SK-N-SH treated with all-trans-retinoic acid at 6 μM for 48 hours (cell line): ENCODE data around the gene DNAH5.
A peak's percentile ranks its signal among the peaks of the same experiment; 100 is the strongest.

Experiments used
- ATAC-seq: fragments of 200-7000 bp; cut with Tn5 transposase; 3 replicates; pipeline ENCODE4 v1.9.1; 2020; ENCODE audit warnings: mild to moderate bottlenecking, moderate library complexity
- ARNTL ChIP-seq: fragments of 450-650 bp; formaldehyde crosslinking; IDR thresholded peaks from 2 replicates; pipeline ENCODE4 v1.5.0; 2020; ENCODE audit warnings: low read depth, mild to moderate bottlenecking, moderate library complexity, borderline replicate concordance
- BACH2 ChIP-seq: fragments of 250-450 bp; sonication (Bioruptor Pico); IDR thresholded peaks from 2 replicates; pipeline ENCODE4 v1.9.0; 2021; ENCODE audit warnings: mild to moderate bottlenecking, borderline replicate concordance
- CSDC2 ChIP-seq: fragments of 250-450 bp; sonication (Bioruptor Pico); IDR thresholded peaks from 2 replicates; pipeline ENCODE4 v1.5.0; 2020; ENCODE audit warnings: mild to moderate bottlenecking, moderate library complexity
- CSRNP3 ChIP-seq: fragments of 250-450 bp; sonication (Bioruptor Pico); IDR thresholded peaks from 2 replicates; pipeline ENCODE4 v1.5.1; 2021; ENCODE audit warnings: mild to moderate bottlenecking, moderate library complexity
- ESRRG ChIP-seq: fragments of 250-450 bp; sonication (Bioruptor Pico); IDR thresholded peaks from 2 replicates; pipeline ENCODE4 v1.6.1; 2021; ENCODE audit warnings: mild to moderate bottlenecking
- GLIS3 ChIP-seq: fragments of 250-450 bp; sonication (Bioruptor Pico); IDR thresholded peaks from 2 replicates; pipeline ENCODE4 v1.5.0; 2020; ENCODE audit warnings: mild to moderate bottlenecking, moderate library complexity
- ISL1 ChIP-seq: fragments of 250-450 bp; sonication (Bioruptor Pico); IDR thresholded peaks from 2 replicates; pipeline ENCODE4 v2.1.2; 2022; ENCODE audit warnings: mild to moderate bottlenecking, moderate library complexity
- PATZ1 ChIP-seq: fragments of 250-450 bp; sonication (Bioruptor Pico); IDR thresholded peaks from 2 replicates; pipeline ENCODE4 v1.8.0; 2020; ENCODE audit warnings: mild to moderate bottlenecking, moderate library complexity, borderline replicate concordance
- POU6F1 ChIP-seq: fragments of 250-450 bp; sonication (Bioruptor Pico); IDR thresholded peaks from 2 replicates; pipeline ENCODE4 v1.8.0; 2021; ENCODE audit warnings: low read depth, mild to moderate bottlenecking, moderate library complexity, borderline replicate concordance
- RARB ChIP-seq: fragments of 250-450 bp; sonication (Bioruptor Pico); IDR thresholded peaks from 2 replicates; pipeline ENCODE4 v1.8.0; 2021; ENCODE audit warnings: mild to moderate bottlenecking, moderate library complexity
- SNAI2 ChIP-seq: fragments of 250-450 bp; sonication (Bioruptor Pico); IDR thresholded peaks from 2 replicates; pipeline ENCODE4 v1.5.0; 2020; ENCODE audit warnings: mild to moderate bottlenecking, moderate library complexity
- TCF4 ChIP-seq: fragments of 250-450 bp; sonication (Bioruptor Pico); IDR thresholded peaks from 2 replicates; pipeline ENCODE4 v1.8.0; 2021; ENCODE audit warnings: mild to moderate bottlenecking, moderate library complexity, borderline replicate concordance
- TOX ChIP-seq: fragments of 250-450 bp; sonication (Bioruptor Pico); IDR thresholded peaks from 2 replicates; pipeline ENCODE4 v1.8.0; 2021; ENCODE audit warnings: mild to moderate bottlenecking, moderate library complexity, borderline replicate concordance
- TSHZ2 ChIP-seq: fragments of 250-450 bp; sonication (Bioruptor Pico); IDR thresholded peaks from 2 replicates; pipeline ENCODE4 v1.5.0; 2020; ENCODE audit warnings: mild to moderate bottlenecking, moderate library complexity
- ZC3H10 ChIP-seq: fragments of 250-450 bp; sonication (Bioruptor Pico); IDR thresholded peaks from 2 replicates; pipeline ENCODE4 v1.5.1; 2021; ENCODE audit warnings: mild to moderate bottlenecking, moderate library complexity
- ZNF70 ChIP-seq: fragments of 450-650 bp; formaldehyde crosslinking; IDR thresholded peaks from 2 replicates; pipeline ENCODE4 v1.5.0; 2020; ENCODE audit warnings: mild to moderate bottlenecking, moderate library complexity
- ZNF8 ChIP-seq: fragments of 450-650 bp; formaldehyde crosslinking; IDR thresholded peaks from 2 replicates; pipeline ENCODE4 v1.5.0; 2020; ENCODE audit warnings: mild to moderate bottlenecking, moderate library complexity
- TF ChIP-seq, protein P1 (sequence below): fragments of 250-450 bp; sonication (Bioruptor Pico); IDR thresholded peaks from 2 replicates; pipeline ENCODE4 v1.5.1; 2020; ENCODE audit warnings: low read depth, mild to moderate bottlenecking, moderate library complexity

DNAH5 gene

DNA sequence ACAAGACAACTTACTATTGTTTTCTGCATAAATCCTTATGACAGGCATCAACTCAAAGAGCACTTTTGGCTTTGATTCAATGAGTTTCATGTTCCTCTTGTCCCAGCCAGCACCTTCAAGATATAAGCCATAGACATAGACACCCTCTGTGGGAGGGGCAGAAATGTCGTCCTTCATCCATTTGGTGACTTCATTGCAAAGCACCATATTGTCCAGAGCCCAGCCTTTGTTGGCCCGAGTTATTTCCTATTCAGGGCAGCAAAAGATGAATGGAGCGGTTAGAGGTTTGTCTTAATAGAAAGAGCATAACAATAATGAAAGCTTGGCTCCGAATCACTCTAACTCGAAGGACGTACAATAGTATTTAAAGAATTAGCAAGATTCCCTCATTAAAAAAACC is 243.9 kb downstream of the DNAH5 start:
- no peak for TF ChIP-seq ZNF8 (CRISPR knock-in tag)
- TF ChIP-seq ESRRG (CRISPR knock-in tag), result no peak
- TF ChIP-seq, protein P1, sequence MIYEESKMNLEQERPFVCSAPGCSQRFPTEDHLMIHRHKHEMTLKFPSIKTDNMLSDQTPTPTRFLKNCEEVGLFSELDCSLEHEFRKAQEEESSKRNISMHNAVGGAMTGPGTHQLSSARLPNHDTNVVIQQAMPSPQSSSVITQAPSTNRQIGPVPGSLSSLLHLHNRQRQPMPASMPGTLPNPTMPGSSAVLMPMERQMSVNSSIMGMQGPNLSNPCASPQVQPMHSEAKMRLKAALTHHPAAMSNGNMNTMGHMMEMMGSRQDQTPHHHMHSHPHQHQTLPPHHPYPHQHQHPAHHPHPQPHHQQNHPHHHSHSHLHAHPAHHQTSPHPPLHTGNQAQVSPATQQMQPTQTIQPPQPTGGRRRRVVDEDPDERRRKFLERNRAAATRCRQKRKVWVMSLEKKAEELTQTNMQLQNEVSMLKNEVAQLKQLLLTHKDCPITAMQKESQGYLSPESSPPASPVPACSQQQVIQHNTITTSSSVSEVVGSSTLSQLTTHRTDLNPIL (CRISPR knock-in tag), result no peak
- TF ChIP-seq ZC3H10 (CRISPR knock-in tag), result no peak
- no peak for TF ChIP-seq SNAI2 (CRISPR knock-in tag)
- no peak for TF ChIP-seq RARB (CRISPR knock-in tag)
- TF ChIP-seq GLIS3 (CRISPR knock-in tag), result no peak
- no peak for TF ChIP-seq BACH2 (CRISPR knock-in tag)
- TF ChIP-seq PATZ1 (CRISPR knock-in tag), result no peak
- no peak for TF ChIP-seq ZNF70 (CRISPR knock-in tag)
- TF ChIP-seq ISL1, result no peak
- TF ChIP-seq ARNTL (CRISPR knock-in tag), result no peak
- no peak for TF ChIP-seq TCF4 (CRISPR knock-in tag)
- no peak for TF ChIP-seq CSDC2 (CRISPR knock-in tag)
- TF ChIP-seq CSRNP3 (CRISPR knock-in tag), result no peak
- TF ChIP-seq TOX (CRISPR knock-in tag), result no peak
- TF ChIP-seq, all 23 proteins: peak for 0
- no peak for ATAC-seq

DNA sequence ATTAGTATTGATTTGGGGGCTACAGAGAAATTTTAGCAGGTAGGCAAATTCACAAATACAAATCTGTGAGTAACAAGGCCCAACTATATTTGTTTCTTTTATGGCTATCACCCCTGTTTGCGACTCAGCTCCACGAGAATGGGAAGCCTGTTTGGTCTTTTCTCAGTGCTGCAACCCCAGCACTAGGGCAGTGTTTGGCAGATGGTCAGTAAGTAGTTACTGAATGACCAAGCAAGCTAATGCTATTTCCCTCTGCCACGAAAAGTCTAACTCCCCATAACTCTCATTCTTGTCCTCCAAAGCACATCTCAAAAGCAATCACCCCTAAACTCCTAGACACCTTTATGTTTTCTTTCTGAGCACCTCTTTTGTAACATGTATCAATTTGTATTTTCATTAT is 245.6 kb downstream of the DNAH5 start:
- no peak for TF ChIP-seq TCF4 (CRISPR knock-in tag)
- no peak for TF ChIP-seq PATZ1 (CRISPR knock-in tag)
- no peak for TF ChIP-seq SNAI2 (CRISPR knock-in tag)
- TF ChIP-seq ESRRG (CRISPR knock-in tag), result no peak
- TF ChIP-seq, all 23 proteins: peak for 0
- no peak for ATAC-seq

DNA sequence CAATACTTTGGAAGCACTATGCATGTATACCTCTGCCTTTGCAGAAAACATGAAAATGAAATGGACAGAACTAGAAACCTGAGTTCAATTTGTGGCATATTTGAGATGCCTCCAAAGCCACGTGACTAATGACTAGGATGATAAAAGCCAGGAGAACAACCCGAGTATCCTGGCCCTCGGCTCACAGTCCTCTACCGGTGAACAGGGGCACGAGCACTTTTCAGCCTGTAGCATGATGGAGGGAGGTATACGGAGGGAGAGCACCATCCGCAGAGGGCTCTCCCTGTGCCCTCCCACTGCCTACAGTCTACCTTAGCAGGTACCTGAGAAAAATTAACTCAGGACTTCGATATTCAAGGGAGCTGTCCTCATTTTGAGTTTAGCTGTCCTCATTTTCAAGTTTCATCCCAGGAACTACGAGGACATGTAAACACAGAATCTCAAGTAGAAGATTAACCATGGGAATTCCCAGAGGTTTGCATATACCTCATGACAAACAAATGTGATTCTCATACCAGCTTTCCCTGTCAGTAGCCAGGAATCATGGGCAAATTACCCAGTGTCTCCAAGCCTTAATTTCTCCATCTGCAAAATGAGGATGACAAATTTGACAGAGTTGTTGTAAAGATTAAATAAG is 249.3 kb downstream of the DNAH5 start:
- TF ChIP-seq, protein P1 (CRISPR knock-in tag), result no peak
- no peak for TF ChIP-seq RARB (CRISPR knock-in tag)
- no peak for TF ChIP-seq TOX (CRISPR knock-in tag)
- TF ChIP-seq ISL1, result no peak
- ATAC-seq, result peak; percentile 89

GRCh38 chr5:13692172-13692571 is 252.3 kb downstream of the DNAH5 start:
- ATAC-seq, result no peak
- TF ChIP-seq, protein P1 (CRISPR knock-in tag), result no peak
- TF ChIP-seq TSHZ2 (CRISPR knock-in tag) (no peak), TCF4 (CRISPR knock-in tag) (no peak), RARB (CRISPR knock-in tag) (no peak), ZNF8 (CRISPR knock-in tag) (no peak), ZNF70 (CRISPR knock-in tag) (no peak), CSDC2 (CRISPR knock-in tag) (no peak), POU6F1 (no peak), ESRRG (CRISPR knock-in tag) (no peak), ZC3H10 (CRISPR knock-in tag) (no peak)
